K562 (cell line): Measurements from ENCODE around the gene ENDOD1. TPM values are rescaled to one million over a fixed set of nuclear protein-coding genes. Genes with fewer than 3 reads are reported as not detected.

Experiments
- BCLAF1 ChIP-seq, 2 experiments: fragments of 450-650 bp in 1 of 2; IDR thresholded peaks; 2 replicates each; pipeline ENCODE4 v1.6.1; 2011 to 2017; ENCODE audit warnings: low read depth in 2 of 2, antibody characterized with exemption in 1 of 2, borderline replicate concordance in 1 of 2, low read length in 1 of 2, mild to moderate bottlenecking in 1 of 2, mixed read lengths in 1 of 2; ENCODE audit not compliant: control insufficient read depth in 1 of 2
- CBX8 ChIP-seq: fragments of 200-600 bp; sonication (generic); IDR thresholded peaks from 2 replicates; pipeline ENCODE4 v1.6.1; 2012; ENCODE audit warnings: borderline replicate concordance, mixed run types, low read depth, mild to moderate bottlenecking, moderate library complexity, mixed read lengths, low read length, control low read depth, inconsistent platforms; ENCODE audit not compliant: poor library complexity, severe bottlenecking; ENCODE audit errors: extremely low read depth
- CLOCK ChIP-seq: fragments of 250-450 bp; sonication (Bioruptor Pico); IDR thresholded peaks from 2 replicates; pipeline ENCODE4 v1.4.0; 2020; ENCODE audit warnings: mild to moderate bottlenecking, moderate library complexity, borderline replicate concordance
- DACH1 ChIP-seq: fragments of 450-650 bp; IDR thresholded peaks from 2 replicates; pipeline ENCODE4 v1.6.1; 2018; ENCODE audit not compliant: partially characterized antibody
- E2F3 ChIP-seq: fragments of 250-450 bp; sonication (Bioruptor Pico); IDR thresholded peaks from 2 replicates; pipeline ENCODE4 v1.4.0; 2020; ENCODE audit warnings: mild to moderate bottlenecking
- FOXK2 ChIP-seq, 2 experiments: fragments of 450-650 bp; IDR thresholded peaks in 1 of 2; conservative IDR thresholded peaks in 1 of 2; 2 replicates each; pipeline ENCODE4 v1.6.1; 2016; ENCODE audit warnings: low read depth in 2 of 2, mild to moderate bottlenecking in 1 of 2
- HDAC1 ChIP-seq, 2 experiments: fragments of 450-650 bp; IDR thresholded peaks; 2 replicates each; pipeline ENCODE4 v1.6.1; 2016 to 2017; ENCODE audit warnings: inconsistent platforms in 1 of 2, mild to moderate bottlenecking in 1 of 2, moderate library complexity in 1 of 2
- HNRNPL ChIP-seq: fragments of 200-400 bp; formaldehyde crosslinking; IDR thresholded peaks from 2 replicates; pipeline ENCODE4 v1.6.1; 2017; ENCODE audit warnings: low read depth, mild to moderate bottlenecking, low read length
- KAT7 ChIP-seq: sonication (generic); formaldehyde crosslinking; IDR thresholded peaks from 2 replicates; pipeline ENCODE4 v1.8.0; 2022; ENCODE audit warnings: missing genetic modification reagents, mild to moderate bottlenecking, borderline replicate concordance
- NFE2L1 ChIP-seq: fragments of 450-650 bp; IDR thresholded peaks from 2 replicates; pipeline ENCODE4 v1.6.1; 2016; ENCODE audit warnings: missing genetic modification characterization, low read depth, mild to moderate bottlenecking, missing compliant biosample characterization, moderate library complexity, borderline replicate concordance
- PRPF4 ChIP-seq: fragments of 200-400 bp; formaldehyde crosslinking; IDR thresholded peaks from one replicate; pipeline ENCODE4 v1.6.1; 2017; ENCODE audit warnings: low read length, low read depth, mild to moderate bottlenecking; ENCODE audit not compliant: insufficient read depth, poor library complexity, severe bottlenecking
- SMAD2 ChIP-seq: fragments of 150-350 bp; IDR thresholded peaks from 2 replicates; pipeline ENCODE4 v1.6.1; 2014; ENCODE audit warnings: low read depth, mild to moderate bottlenecking, low read length
- ZFPM2 ChIP-seq: fragments of 250-450 bp; sonication (Bioruptor Pico); IDR thresholded peaks from 2 replicates; pipeline ENCODE4 v1.5.1; 2022; ENCODE audit warnings: mild to moderate bottlenecking
- ZKSCAN1 ChIP-seq: fragments of 150-350 bp; IDR thresholded peaks from 2 replicates; pipeline ENCODE4 v1.6.1; 2016; ENCODE audit warnings: low read depth, low read length
- ZNF134 ChIP-seq: fragments of 250-450 bp; sonication (Bioruptor Pico); conservative IDR thresholded peaks from 2 replicates; pipeline ENCODE4 v1.4.0; 2020
- ZNF696 ChIP-seq: fragments of 250-450 bp; sonication (Bioruptor Pico); conservative IDR thresholded peaks from 2 replicates; pipeline ENCODE4 v1.4.0; 2020; ENCODE audit warnings: mild to moderate bottlenecking, moderate library complexity
- ZNF699 ChIP-seq: fragments of 250-450 bp; sonication (Bioruptor Pico); IDR thresholded peaks from 2 replicates; pipeline ENCODE4 v1.8.0; 2021; ENCODE audit warnings: mild to moderate bottlenecking, moderate library complexity; ENCODE audit not compliant: insufficient replicate concordance
- polyA plus RNA-seq, 8 experiments: library from polyadenylated mRNA; depleted of rRNA in 4 of 8; stranded (reverse) in 5 of 8; unstranded in 3 of 8; fragments of >200 nt; fragmentation: Nextera tagmentation in 2 of 8; fragmentation: Illumina TruSeq in 1 of 8; extraction: Ambion mirVana in 2 of 8; extraction: Trizol in 1 of 8; gene quantifications; 2 replicates each; pipeline versions ENCODE4 v1.2.1 to v1.2.3, GENCODE V29; 2011 to 2014; ENCODE audit warnings: inconsistent platforms in 1 of 8, missing spikeins in 1 of 8
- total RNA-seq, 7 experiments: library from RNA; depleted of rRNA in 6 of 7; stranded (reverse); fragments of >200 nt in 6 of 7; fragmentation: Illumina TruSeq in 2 of 7; extraction: Trizol in 2 of 7; gene quantifications; 2 replicates each; pipeline versions ENCODE4 v1.2.1 to v1.2.3, GENCODE V29; 2011 to 2021; ENCODE audit warnings: low replicate concordance in 1 of 7
- TF ChIP-seq, protein P1 (sequence below): fragments of 450-650 bp; IDR thresholded peaks from 2 replicates; pipeline ENCODE4 v1.6.1; 2016; ENCODE audit warnings: borderline replicate concordance
- TF ChIP-seq, protein P2 (sequence below): sonication (generic); formaldehyde crosslinking; IDR thresholded peaks from 2 replicates; pipeline ENCODE4 v1.8.0; 2022; ENCODE audit warnings: mild to moderate bottlenecking, missing genetic modification reagents

Gene ENDOD1
- total and polyA plus RNA-seq, 9 of the 15 experiments (the other 6 are each of a cell fraction or from before 2014, with no cell fraction given) = 4.2 to 11.8 (median 9.3) TPM

DNA sequence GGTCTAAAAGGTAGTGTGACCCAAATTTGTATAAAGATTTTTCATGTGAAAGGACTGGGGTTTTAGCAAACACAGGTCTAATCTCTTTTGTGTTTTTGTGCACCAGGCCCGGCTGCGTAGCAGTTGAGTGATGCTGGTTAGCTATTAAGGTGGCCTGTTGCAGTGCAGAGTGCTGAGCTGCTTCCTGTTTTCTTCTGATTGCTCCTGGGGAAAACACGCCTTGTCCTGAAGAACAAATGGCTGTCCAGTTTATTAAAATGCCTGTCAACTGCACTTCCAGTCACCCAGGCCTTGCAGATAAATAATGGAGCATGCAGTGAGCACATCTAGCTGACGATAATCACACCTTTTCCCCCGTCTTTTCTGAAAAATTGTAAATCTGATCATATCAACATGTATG, 21.1 kb upstream of the ENDOD1 start (continued):
- TF ChIP-seq HNRNPL = no peak
- no peak for TF ChIP-seq ZNF696 (CRISPR knock-in tag)
- TF ChIP-seq, protein P1, sequence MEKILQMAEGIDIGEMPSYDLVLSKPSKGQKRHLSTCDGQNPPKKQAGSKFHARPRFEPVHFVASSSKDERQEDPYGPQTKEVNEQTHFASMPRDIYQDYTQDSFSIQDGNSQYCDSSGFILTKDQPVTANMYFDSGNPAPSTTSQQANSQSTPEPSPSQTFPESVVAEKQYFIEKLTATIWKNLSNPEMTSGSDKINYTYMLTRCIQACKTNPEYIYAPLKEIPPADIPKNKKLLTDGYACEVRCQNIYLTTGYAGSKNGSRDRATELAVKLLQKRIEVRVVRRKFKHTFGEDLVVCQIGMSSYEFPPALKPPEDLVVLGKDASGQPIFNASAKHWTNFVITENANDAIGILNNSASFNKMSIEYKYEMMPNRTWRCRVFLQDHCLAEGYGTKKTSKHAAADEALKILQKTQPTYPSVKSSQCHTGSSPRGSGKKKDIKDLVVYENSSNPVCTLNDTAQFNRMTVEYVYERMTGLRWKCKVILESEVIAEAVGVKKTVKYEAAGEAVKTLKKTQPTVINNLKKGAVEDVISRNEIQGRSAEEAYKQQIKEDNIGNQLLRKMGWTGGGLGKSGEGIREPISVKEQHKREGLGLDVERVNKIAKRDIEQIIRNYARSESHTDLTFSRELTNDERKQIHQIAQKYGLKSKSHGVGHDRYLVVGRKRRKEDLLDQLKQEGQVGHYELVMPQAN = no peak; the same call in 1 of the 2 replicates
- TF ChIP-seq ZNF699 (CRISPR knock-in tag) = no peak
- TF ChIP-seq KAT7 (CRISPR knock-in tag) = no peak; the same call in 1 of the 2 replicates
- TF ChIP-seq NFE2L1 = no peak
- 0 out of 2 replicates have a peak, but pooled peaks have one; percentile 17 for TF ChIP-seq ZNF134 (CRISPR knock-in tag)
- no peak for TF ChIP-seq E2F3 (CRISPR knock-in tag)
- TF ChIP-seq PRPF4 = no peak
- TF ChIP-seq HDAC1 (IDR thresholded peaks at IDR 0.05) = peak in 1 of 2 experiments; percentile 63; a peak in 2 of 4 replicates
- no peak for TF ChIP-seq ZFPM2 (CRISPR knock-in tag)
- no peak for TF ChIP-seq SMAD2
- TF ChIP-seq, protein P2, sequence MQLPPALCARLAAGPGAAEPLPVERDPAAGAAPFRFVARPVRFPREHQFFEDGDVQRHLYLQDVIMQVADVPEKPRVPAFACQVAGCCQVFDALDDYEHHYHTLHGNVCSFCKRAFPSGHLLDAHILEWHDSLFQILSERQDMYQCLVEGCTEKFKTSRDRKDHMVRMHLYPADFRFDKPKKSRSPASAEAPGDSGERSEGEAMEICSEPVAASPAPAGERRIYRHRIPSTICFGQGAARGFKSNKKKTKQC (CRISPR knock-in tag) = no peak
- TF ChIP-seq CLOCK = no peak
- TF ChIP-seq CBX8 = no peak
- TF ChIP-seq ZKSCAN1 = no peak
- TF ChIP-seq FOXK2 (conservative IDR thresholded peaks at IDR 0.05 in 1 of 2, IDR thresholded peaks at IDR 0.05 in 1 of 2; ENCODE audit: low read depth in 2 of 2) = peak; percentile 97 to 98
- no peak for TF ChIP-seq DACH1
- no peak for TF ChIP-seq BCLAF1 (IDR thresholded peaks at IDR 0.05; ENCODE audit: borderline replicate concordance in 1 of 2, control insufficient read depth in 1 of 2, low read depth in 2 of 2, low read length in 1 of 2)
